Upper lobe of left lung (tissue), 6 donors: Measurements from ENCODE around the gene ARIH1. TPM values are rescaled to one million over a fixed set of nuclear protein-coding genes. Genes with fewer than 3 reads are reported as not detected.
"Not testable (repeated sequence)": the region's sequence is repeated elsewhere in the genome, so short reads cannot be mapped to it uniquely, and the experiment has no call there.

Experiments
- ATAC-seq, 2 donors: fragments of 200-7000 bp; cut with Tn5 transposase; one replicate each; pipeline ENCODE4 v1.9.1; 2022; ENCODE audit warnings: mild to moderate bottlenecking in 2 of 2, moderate library complexity in 2 of 2; ENCODE audit not compliant: low FRiP score in 2 of 2
- DNase-seq, 2 donors: peaks; one replicate each; pipeline ENCODE4 v3.0.0-alpha.2; 2019 to 2020
- H3K27ac ChIP-seq, 4 donors: fragments of 200-600 bp; sonication (generic); one replicate each; pipeline ENCODE4 v1.5.1; 2016 to 2019
- H3K27me3 ChIP-seq, 4 donors: fragments of 200-600 bp; sonication (generic); one replicate each; pipeline ENCODE4 v1.5.1; 2017 to 2019
- H3K36me3 ChIP-seq, 4 donors: fragments of 200-600 bp; sonication (generic); one replicate each; pipeline ENCODE4 v1.5.1; 2016 to 2019
- H3K4me1 ChIP-seq, 4 donors: fragments of 200-600 bp; sonication (generic); one replicate each; pipeline ENCODE4 v1.5.1; 2018 to 2019
- H3K4me3 ChIP-seq, 4 donors: fragments of 200-600 bp; sonication (generic); one replicate each; pipeline ENCODE4 v1.5.1; 2017 to 2019; ENCODE audit warnings: mild to moderate bottlenecking in 2 of 4, moderate library complexity in 1 of 4
- H3K9me3 ChIP-seq, 4 donors: fragments of 200-600 bp; sonication (generic); one replicate each; pipeline ENCODE4 v1.5.1; 2018 to 2019
- EP300 ChIP-seq, 4 donors: sonication (generic); formaldehyde crosslinking; IDR thresholded peaks; one replicate each; pipeline ENCODE4 v1.5.1; 2017; ENCODE audit warnings: antibody characterized with exemption in 4 of 4, control low read depth in 2 of 4
- POLR2A ChIP-seq, 4 donors: fragments of 450-650 bp; IDR thresholded peaks; one replicate each; pipeline ENCODE4 v1.5.1; 2016 to 2017; ENCODE audit warnings: antibody characterized with exemption in 4 of 4, mild to moderate bottlenecking in 2 of 4
- POLR2AphosphoS5 ChIP-seq, 2 donors: sonication (generic); formaldehyde crosslinking; IDR thresholded peaks; one replicate each; pipeline ENCODE4 v1.5.1; 2017; ENCODE audit warnings: antibody characterized with exemption in 2 of 2
- WGBS, 2 donors: methylation state at CpG; one replicate each; pipeline ENCODE4 v1.1.5; 2017 to 2018; 5-methylcytosine and 5-hydroxymethylcytosine counted together
- total RNA-seq, 6 donors: library from RNA; depleted of rRNA in 4 of 6; stranded (reverse); fragments of >200 nt in 4 of 6; gene quantifications; one replicate each; pipeline versions ENCODE4 v1.1.0 to v1.2.1, GENCODE V29; 2016 to 2021
- TF ChIP-seq, protein P1 (sequence below), 6 experiments: fragments of 450-650 bp in 4 of 6; fragments of 200-600 bp in 2 of 6; sonication (generic) in 2 of 6; IDR thresholded peaks; one replicate each; pipeline ENCODE4 v1.5.1; 2016 to 2019; ENCODE audit warnings: antibody characterized with exemption in 6 of 6
- donor health status: DM: no; HTN: no; CAD: no; lungs with moderate emphysema.
- donor health status: DM: no; HTN: yes; CAD: no; lungs with severe emphysema.

ARIH1 gene, protein sequence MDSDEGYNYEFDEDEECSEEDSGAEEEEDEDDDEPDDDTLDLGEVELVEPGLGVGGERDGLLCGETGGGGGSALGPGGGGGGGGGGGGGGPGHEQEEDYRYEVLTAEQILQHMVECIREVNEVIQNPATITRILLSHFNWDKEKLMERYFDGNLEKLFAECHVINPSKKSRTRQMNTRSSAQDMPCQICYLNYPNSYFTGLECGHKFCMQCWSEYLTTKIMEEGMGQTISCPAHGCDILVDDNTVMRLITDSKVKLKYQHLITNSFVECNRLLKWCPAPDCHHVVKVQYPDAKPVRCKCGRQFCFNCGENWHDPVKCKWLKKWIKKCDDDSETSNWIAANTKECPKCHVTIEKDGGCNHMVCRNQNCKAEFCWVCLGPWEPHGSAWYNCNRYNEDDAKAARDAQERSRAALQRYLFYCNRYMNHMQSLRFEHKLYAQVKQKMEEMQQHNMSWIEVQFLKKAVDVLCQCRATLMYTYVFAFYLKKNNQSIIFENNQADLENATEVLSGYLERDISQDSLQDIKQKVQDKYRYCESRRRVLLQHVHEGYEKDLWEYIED
- 100 to 1,000 TPM in 2 of 6 donors, 10 to 100 TPM in 4; 43.0 to 155 (median 85.4) TPM for total RNA-seq

- peak; percentile 95 to 100 for DNase-seq
- TF ChIP-seq, protein P1, sequence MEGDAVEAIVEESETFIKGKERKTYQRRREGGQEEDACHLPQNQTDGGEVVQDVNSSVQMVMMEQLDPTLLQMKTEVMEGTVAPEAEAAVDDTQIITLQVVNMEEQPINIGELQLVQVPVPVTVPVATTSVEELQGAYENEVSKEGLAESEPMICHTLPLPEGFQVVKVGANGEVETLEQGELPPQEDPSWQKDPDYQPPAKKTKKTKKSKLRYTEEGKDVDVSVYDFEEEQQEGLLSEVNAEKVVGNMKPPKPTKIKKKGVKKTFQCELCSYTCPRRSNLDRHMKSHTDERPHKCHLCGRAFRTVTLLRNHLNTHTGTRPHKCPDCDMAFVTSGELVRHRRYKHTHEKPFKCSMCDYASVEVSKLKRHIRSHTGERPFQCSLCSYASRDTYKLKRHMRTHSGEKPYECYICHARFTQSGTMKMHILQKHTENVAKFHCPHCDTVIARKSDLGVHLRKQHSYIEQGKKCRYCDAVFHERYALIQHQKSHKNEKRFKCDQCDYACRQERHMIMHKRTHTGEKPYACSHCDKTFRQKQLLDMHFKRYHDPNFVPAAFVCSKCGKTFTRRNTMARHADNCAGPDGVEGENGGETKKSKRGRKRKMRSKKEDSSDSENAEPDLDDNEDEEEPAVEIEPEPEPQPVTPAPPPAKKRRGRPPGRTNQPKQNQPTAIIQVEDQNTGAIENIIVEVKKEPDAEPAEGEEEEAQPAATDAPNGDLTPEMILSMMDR (IDR thresholded peaks at IDR 0.05), result peak in 2 of 6 experiments; percentile 12 to 33
- TF ChIP-seq EP300 (IDR thresholded peaks at IDR 0.05), result peak in 3 of 4 donors; percentile 32 to 87 (median 44)
- peak; percentile 100 for TF ChIP-seq POLR2AphosphoS5 (IDR thresholded peaks at IDR 0.05)
- TF ChIP-seq POLR2A (IDR thresholded peaks at IDR 0.05), result peak in 3 of 4 donors; percentile 97 to 100 (median 98)
Measured at GRCh38 chr15:72473614-72474465, at the start of gene ARIH1. ARIH1 (plus strand) TSS chr15:72474330; CDS start chr15:72474640, 310 bp downstream.

GRCh38 chr15:72426753-72427152 is 47.4 kb upstream of the ARIH1 start:
- Histone ChIP-seq H3K9me3 (peaks cover 0 to 5% (median 0%) of the 10 kb centered on the region in 4 donors), H3K27ac (no peak overlapping the region), H3K4me1 (no peaks in the 10 kb centered on the region), H3K4me3 (no peak overlapping the region), H3K36me3 (no peaks in the 10 kb centered on the region), H3K27me3 (no peaks in the 10 kb centered on the region)
- TF ChIP-seq, protein P1 (IDR thresholded peaks at IDR 0.05), result no peak
- TF ChIP-seq POLR2A (IDR thresholded peaks at IDR 0.05) (no peak), POLR2AphosphoS5 (IDR thresholded peaks at IDR 0.05) (no peak), EP300 (IDR thresholded peaks at IDR 0.05) (no peak)
- ATAC-seq (no peak), DNase-seq (no peak)

More at GRCh38 chr15:72473614-72474465, at the start of gene ARIH1:
- Histone ChIP-seq H3K36me3 (peaks cover 0 to 21% (median 0%) of the 10 kb centered on the region in 4 donors), H3K9me3 (no peaks in the 10 kb centered on the region), H3K27me3 (no peaks in the 10 kb centered on the region), H3K4me1 (peaks cover 30 to 45% (median 38%) of the 10 kb centered on the region in 4 donors), H3K27ac (peak within 1 kb of the TSS; percentile 98 to 100 (median 100)), H3K4me3 (peak within 1 kb of the TSS; percentile 69 to 92 (median 78))
- ATAC-seq, result peak; percentile 98 to 99
- WGBS, 2 donors, result 0% methylated on average over 15 to 30 of the region's 63 CpGs

GRCh38 chr15:72437650-72438316 is 36.3 kb upstream of the ARIH1 start:
- Histone ChIP-seq H3K4me3 (no peak overlapping the region), H3K4me1 (no peaks in the 10 kb centered on the region), H3K27me3 (no peaks in the 10 kb centered on the region), H3K36me3 (no peaks in the 10 kb centered on the region), H3K9me3 (peaks cover 6 to 11% (median 10%) of the 10 kb centered on the region in 4 donors), H3K27ac (no peak overlapping the region)
- ATAC-seq (no peak), DNase-seq (no peak)
- TF ChIP-seq EP300 (IDR thresholded peaks at IDR 0.05), result no peak
- TF ChIP-seq POLR2A (IDR thresholded peaks at IDR 0.05), result no peak
- TF ChIP-seq, protein P1 (IDR thresholded peaks at IDR 0.05), result no peak
- TF ChIP-seq POLR2AphosphoS5 (IDR thresholded peaks at IDR 0.05), result no peak
- WGBS, 2 donors, result 90 to 97% methylated on average over 1 of the region's 1 CpG

- not testable (repeated sequence) for ATAC-seq, H3K27me3 ChIP-seq, DNase-seq, H3K9me3 ChIP-seq, H3K36me3 ChIP-seq, H3K4me1 ChIP-seq, H3K27ac ChIP-seq, H3K4me3 ChIP-seq
- 89 to 92% methylated on average over 5 of the region's 5 CpGs for WGBS, 2 donors
Measured at GRCh38 chr15:72442848-72443247, 31.3 kb upstream of the ARIH1 start.
